Measurements from ENCODE around the gene SCLT1. TPM values are rescaled to one million over a fixed set of nuclear protein-coding genes. Genes with fewer than 3 reads are reported as not detected.

SCLT1 gene
- total RNA-seq, 1 experiment from 2014 or later: 24.1 TPM

DNA sequence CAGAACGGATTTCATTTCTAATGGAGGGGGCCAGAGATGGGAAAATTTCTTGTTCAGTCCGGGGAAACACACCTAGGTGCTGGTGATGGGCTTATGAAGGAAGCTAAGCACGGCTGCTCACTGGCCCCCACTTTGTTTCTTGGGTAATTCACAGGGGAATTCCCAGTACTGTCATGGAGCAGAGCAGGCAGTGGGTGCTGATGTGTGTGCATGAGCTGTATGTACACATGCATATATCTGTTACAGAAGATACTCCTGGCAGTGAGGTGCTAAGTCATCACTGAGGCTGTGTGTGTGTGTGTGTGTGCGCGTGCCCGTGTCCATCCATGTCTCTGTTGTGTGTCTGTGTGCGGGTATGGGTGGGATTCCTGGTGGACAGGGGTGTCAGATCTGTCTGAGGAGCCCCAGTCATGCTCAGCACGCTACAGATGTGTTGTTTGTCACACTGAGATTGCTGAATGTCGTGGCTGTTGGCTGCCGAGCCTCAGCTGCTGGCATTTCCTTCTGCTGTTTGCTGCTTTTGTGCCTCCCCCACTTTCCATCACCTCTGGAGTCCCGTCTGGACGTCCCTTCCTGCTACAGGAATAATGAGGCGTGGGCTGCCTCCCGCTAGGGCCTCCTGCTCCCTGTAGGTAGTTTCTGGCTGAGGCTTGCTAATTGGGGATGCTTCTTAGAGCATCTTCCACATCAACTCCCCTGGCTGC lies 230.6 kb downstream of the SCLT1 start:
- no peak for DNase-seq (ENCODE audit: low spot score)
- ChIA-PET CTCF (no interaction called here), POLR2A (ENCODE audit: low non-redundant PET) (no interaction called here)
- peaks cover 50% of the 10 kb centered on the region for H3K36me3 ChIP-seq (ENCODE audit: insufficient read depth, low read length, poor library complexity, severe bottlenecking)
- BruUV-seq (replicated peaks): no TSS peak
- intact Hi-C loops (cut with micrococcal nuclease; ENCODE audit: unreplicated experiment): loop anchor here (1.0 to 10.0 kb wide), 5 partner anchors 52 to 438 kb away; partner anchors contain the start of genes C4orf33 and SCLT1
- H3K4me3 ChIP-seq (ENCODE audit: low read depth, low read length, poor library complexity, severe bottlenecking): no peak overlapping the region
- H3K27me3 ChIP-seq (replicated peaks; ENCODE audit: insufficient read depth, low read depth, low read length, poor library complexity): no peaks in the 10 kb centered on the region
- no peaks in the 10 kb centered on the region for H3K4me1 ChIP-seq (ENCODE audit: insufficient read depth, low read length, poor library complexity, severe bottlenecking)
- TF ChIP-seq EZH2 (IDR thresholded peaks at IDR 0.05; ENCODE audit: borderline replicate concordance, low read depth, low read length, poor library complexity, severe bottlenecking): no peak
- TF ChIP-seq, protein P1, sequence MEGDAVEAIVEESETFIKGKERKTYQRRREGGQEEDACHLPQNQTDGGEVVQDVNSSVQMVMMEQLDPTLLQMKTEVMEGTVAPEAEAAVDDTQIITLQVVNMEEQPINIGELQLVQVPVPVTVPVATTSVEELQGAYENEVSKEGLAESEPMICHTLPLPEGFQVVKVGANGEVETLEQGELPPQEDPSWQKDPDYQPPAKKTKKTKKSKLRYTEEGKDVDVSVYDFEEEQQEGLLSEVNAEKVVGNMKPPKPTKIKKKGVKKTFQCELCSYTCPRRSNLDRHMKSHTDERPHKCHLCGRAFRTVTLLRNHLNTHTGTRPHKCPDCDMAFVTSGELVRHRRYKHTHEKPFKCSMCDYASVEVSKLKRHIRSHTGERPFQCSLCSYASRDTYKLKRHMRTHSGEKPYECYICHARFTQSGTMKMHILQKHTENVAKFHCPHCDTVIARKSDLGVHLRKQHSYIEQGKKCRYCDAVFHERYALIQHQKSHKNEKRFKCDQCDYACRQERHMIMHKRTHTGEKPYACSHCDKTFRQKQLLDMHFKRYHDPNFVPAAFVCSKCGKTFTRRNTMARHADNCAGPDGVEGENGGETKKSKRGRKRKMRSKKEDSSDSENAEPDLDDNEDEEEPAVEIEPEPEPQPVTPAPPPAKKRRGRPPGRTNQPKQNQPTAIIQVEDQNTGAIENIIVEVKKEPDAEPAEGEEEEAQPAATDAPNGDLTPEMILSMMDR (conservative IDR thresholded peaks at IDR 0.05; ENCODE audit: low read depth, low read length): no peak
- H3K9me3 ChIP-seq (ENCODE audit: low read depth, low read length, poor library complexity, severe bottlenecking): no peaks in the 10 kb centered on the region
- no peak overlapping the region for H3K27ac ChIP-seq (ENCODE audit: low read depth, low read length, poor library complexity, severe bottlenecking)

DNA sequence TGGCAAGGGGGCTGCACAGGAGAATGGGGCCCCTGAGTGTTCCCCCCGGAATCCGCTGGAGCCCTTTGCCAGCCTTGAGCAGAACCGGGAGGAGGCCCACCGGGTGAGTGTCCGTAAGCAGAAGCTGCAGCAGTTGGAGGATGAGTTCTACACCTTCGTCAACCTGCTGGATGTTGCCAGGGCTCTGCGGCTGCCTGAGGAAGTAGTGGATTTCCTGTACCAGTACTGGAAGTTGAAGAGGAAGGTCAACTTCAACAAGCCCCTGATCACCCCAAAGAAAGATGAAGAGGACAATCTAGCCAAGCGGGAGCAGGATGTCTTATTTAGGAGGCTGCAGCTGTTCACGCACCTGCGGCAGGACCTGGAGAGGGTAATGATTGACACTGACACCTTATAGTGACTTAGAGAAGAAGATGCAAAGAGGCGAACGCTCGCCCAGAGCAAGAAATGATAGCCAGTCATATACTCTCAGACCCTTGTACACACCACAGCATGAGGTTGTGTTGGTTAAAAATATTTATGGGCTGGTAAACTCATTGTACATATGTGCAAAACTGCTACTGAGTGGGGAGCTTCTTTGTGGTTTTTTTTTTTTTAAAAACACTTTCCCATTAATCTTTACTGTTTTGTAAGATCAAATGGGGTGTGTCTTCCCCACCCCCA lies 231.4 kb downstream of the SCLT1 start:
- DNase-seq (ENCODE audit: low spot score): no peak
- intact Hi-C loops (cut with micrococcal nuclease; ENCODE audit: unreplicated experiment): loop anchor here (2.0 to 10.0 kb wide), 3 partner anchors 233 to 437 kb away; partner anchors contain the start of genes C4orf33 and SCLT1
- BruUV-seq (replicated peaks): no TSS peak
- POLR2A ChIA-PET (ENCODE audit: low non-redundant PET): no interaction called here
- no peak for TF ChIP-seq EZH2 (IDR thresholded peaks at IDR 0.05; ENCODE audit: borderline replicate concordance, low read depth, low read length, poor library complexity, severe bottlenecking)
- TF ChIP-seq, protein P1 (conservative IDR thresholded peaks at IDR 0.05; ENCODE audit: low read depth, low read length): no peak
- Histone ChIP-seq H3K27me3 (replicated peaks; ENCODE audit: insufficient read depth, low read depth, low read length, poor library complexity) (no peaks in the 10 kb centered on the region), H3K27ac (ENCODE audit: low read depth, low read length, poor library complexity, severe bottlenecking) (no peak overlapping the region), H3K4me1 (ENCODE audit: insufficient read depth, low read length, poor library complexity, severe bottlenecking) (no peaks in the 10 kb centered on the region), H3K9me3 (ENCODE audit: low read depth, low read length, poor library complexity, severe bottlenecking) (no peaks in the 10 kb centered on the region), H3K4me3 (ENCODE audit: low read depth, low read length, poor library complexity, severe bottlenecking) (no peak overlapping the region), H3K36me3 (ENCODE audit: insufficient read depth, low read length, poor library complexity, severe bottlenecking) (peaks cover 58% of the 10 kb centered on the region)
- CTCF ChIA-PET: no interaction called here

DNA sequence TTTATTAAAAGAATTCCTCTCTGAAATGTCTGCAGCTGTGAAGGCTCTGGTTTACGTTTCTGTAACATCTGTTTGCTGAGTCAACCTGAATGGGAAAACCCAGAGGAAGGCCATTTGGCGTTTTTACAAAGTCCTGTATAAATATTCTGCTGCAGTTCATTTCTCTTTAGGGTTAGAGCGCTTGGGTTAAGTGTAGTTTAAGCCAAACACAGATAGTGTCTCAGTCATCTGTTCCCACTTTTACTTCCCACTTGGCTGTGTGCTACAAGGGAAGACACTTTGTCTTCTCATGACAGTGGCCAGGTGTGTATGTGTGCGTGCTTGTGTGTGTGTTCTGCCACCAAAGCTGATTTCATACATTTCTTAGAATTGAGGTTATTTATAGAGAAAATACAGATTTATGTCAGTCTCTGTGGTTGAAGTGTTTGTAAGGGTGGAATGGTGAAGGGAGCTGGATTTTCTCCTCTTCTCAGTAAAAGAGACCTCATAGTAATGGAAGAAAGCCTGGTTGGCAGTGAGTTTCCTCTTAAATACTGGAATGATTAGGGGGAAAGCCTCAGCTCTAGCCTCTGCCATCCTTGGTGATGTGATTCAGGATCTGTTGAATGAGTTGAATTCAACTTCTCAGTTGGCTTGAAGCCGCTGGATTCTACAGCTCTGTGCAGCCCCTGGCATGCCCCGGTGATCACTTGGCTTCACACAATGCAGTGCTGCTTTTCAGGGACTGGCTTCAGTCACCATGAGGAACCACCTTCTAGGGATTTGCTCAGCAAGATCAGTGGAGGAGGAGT lies 233.3 kb downstream of the SCLT1 start:
- ChIA-PET POLR2A (ENCODE audit: low non-redundant PET) (no interaction called here), CTCF (no interaction called here)
- TF ChIP-seq, protein P1 (conservative IDR thresholded peaks at IDR 0.05; ENCODE audit: low read depth, low read length): no peak
- TF ChIP-seq EZH2 (IDR thresholded peaks at IDR 0.05; ENCODE audit: borderline replicate concordance, low read depth, low read length, poor library complexity, severe bottlenecking): no peak
- DNase-seq (ENCODE audit: low spot score): no peak
- Histone ChIP-seq H3K9me3 (ENCODE audit: low read depth, low read length, poor library complexity, severe bottlenecking) (no peaks in the 10 kb centered on the region), H3K4me1 (ENCODE audit: insufficient read depth, low read length, poor library complexity, severe bottlenecking) (no peaks in the 10 kb centered on the region), H3K27me3 (replicated peaks; ENCODE audit: insufficient read depth, low read depth, low read length, poor library complexity) (no peaks in the 10 kb centered on the region), H3K36me3 (ENCODE audit: insufficient read depth, low read length, poor library complexity, severe bottlenecking) (peaks cover 72% of the 10 kb centered on the region), H3K27ac (ENCODE audit: low read depth, low read length, poor library complexity, severe bottlenecking) (no peak overlapping the region), H3K4me3 (ENCODE audit: low read depth, low read length, poor library complexity, severe bottlenecking) (no peak overlapping the region)
- BruUV-seq (replicated peaks): no TSS peak
- intact Hi-C loops (cut with micrococcal nuclease; ENCODE audit: unreplicated experiment): loop anchor here (10.0 kb wide), 2 partner anchors 235 to 435 kb away; partner anchors contain the start of genes C4orf33 and SCLT1

Data from A673 (cell line).